ENCODE results near the gene CCDC57. TPM values are rescaled to one million over a fixed set of nuclear protein-coding genes. Genes with fewer than 3 reads are reported as not detected.

Gene CCDC57
- total RNA-seq, 4 donors from 2014 or later = 27.1 to 79.9 (median 50.9) TPM

GRCh38 chr17:82127315-82127595 lies 85.4 kb downstream of the CCDC57 start:
- Histone ChIP-seq H3K27ac (no peak overlapping the region), H3K27me3 (no peaks in the 10 kb centered on the region), H3K9me3 (no peaks in the 10 kb centered on the region), H3K36me3 (no peaks in the 10 kb centered on the region), H3K4me3 (replicated peaks in 1 of 3) (no peak overlapping the region), H3K4me1 (no peaks in the 10 kb centered on the region)
- no peak for DNase-seq
- intact Hi-C loops (cut with DNase I) = no loop called here
- TF ChIP-seq CTCF (IDR thresholded peaks at IDR 0.05) = no peak
- TF ChIP-seq POLR2A (IDR thresholded peaks at IDR 0.05) = no peak
- 87% methylated on average over 7 of the region's 11 CpGs; no CpG with 5 or more reads in 1 of the 2 donors for WGBS, 2 donors

GRCh38 chr17:82126556-82127314 lies 85.9 kb downstream of the CCDC57 start:
- H3K9me3 ChIP-seq = no peaks in the 10 kb centered on the region
- DNase-seq = no peak
- intact Hi-C loops (cut with DNase I) = no loop called here
- H3K36me3 ChIP-seq = no peaks in the 10 kb centered on the region
- no peak overlapping the region for H3K4me3 ChIP-seq (replicated peaks in 1 of 3)
- no peaks in the 10 kb centered on the region for H3K4me1 ChIP-seq
- no peak overlapping the region for H3K27ac ChIP-seq
- no peak for TF ChIP-seq POLR2A (IDR thresholded peaks at IDR 0.05)
- no peak for TF ChIP-seq CTCF (IDR thresholded peaks at IDR 0.05)
- no peaks in the 10 kb centered on the region for H3K27me3 ChIP-seq
- 81 to 90% methylated on average over 34 to 35 of the region's 35 CpGs for WGBS, 2 donors

- H3K27ac ChIP-seq = no peak overlapping the region
- TF ChIP-seq CTCF (IDR thresholded peaks at IDR 0.05) (no peak), POLR2A (IDR thresholded peaks at IDR 0.05) (no peak)
- DNase-seq = no peak
- no peaks in the 10 kb centered on the region for H3K4me1 ChIP-seq
- no peaks in the 10 kb centered on the region for H3K27me3 ChIP-seq
- intact Hi-C loops (cut with DNase I) = no loop called here
- no peaks in the 10 kb centered on the region for H3K9me3 ChIP-seq
- no peak overlapping the region for H3K4me3 ChIP-seq (replicated peaks in 1 of 3)
- 91 to 93% methylated on average over 4 of the region's 4 CpGs for WGBS, 2 donors
- H3K36me3 ChIP-seq = no peaks in the 10 kb centered on the region
These were observed 88.5 kb downstream of the CCDC57 start for GRCh38 chr17:82124101-82124500.

- Histone ChIP-seq H3K4me3 (replicated peaks in 1 of 3) (no peak overlapping the region), H3K27me3 (no peaks in the 10 kb centered on the region), H3K27ac (no peak overlapping the region), H3K4me1 (peaks cover 0 to 4% of the 10 kb centered on the region in 2 donors), H3K36me3 (no peaks in the 10 kb centered on the region), H3K9me3 (no peaks in the 10 kb centered on the region)
- TF ChIP-seq CTCF (IDR thresholded peaks at IDR 0.05) (no peak), POLR2A (IDR thresholded peaks at IDR 0.05) (no peak)
- no peak for DNase-seq
- WGBS, 2 donors = 82 to 85% methylated on average over 27 to 28 of the region's 32 CpGs
- intact Hi-C loops (cut with DNase I) = no loop called here
These were observed 90.7 kb downstream of the CCDC57 start for GRCh38 chr17:82121660-82122629.

- 84 to 100% methylated on average over 4 of the region's 4 CpGs for WGBS, 2 donors
- TF ChIP-seq CTCF (IDR thresholded peaks at IDR 0.05) = no peak
- TF ChIP-seq POLR2A (IDR thresholded peaks at IDR 0.05) = no peak
- Histone ChIP-seq H3K36me3 (no peaks in the 10 kb centered on the region), H3K9me3 (no peaks in the 10 kb centered on the region), H3K27me3 (no peaks in the 10 kb centered on the region), H3K4me3 (replicated peaks in 1 of 3) (no peak overlapping the region), H3K4me1 (peaks cover 0 to 4% of the 10 kb centered on the region in 2 donors), H3K27ac (no peak overlapping the region)
- DNase-seq = no peak
- intact Hi-C loops (cut with DNase I) = no loop called here
These were observed 91.4 kb downstream of the CCDC57 start for GRCh38 chr17:82121246-82121645.

Measured in thyroid gland (tissue), 4 donors.